GM12878 (cell line): Measurements from ENCODE around the gene SMIM35. TPM values are rescaled to one million over a fixed set of nuclear protein-coding genes. Genes with fewer than 3 reads are reported as not detected.

Source experiments
- ATAC-seq: fragments of 200-7000 bp; cut with Tn5 transposase; 3 replicates; pipeline ENCODE4 v1.9.1; 2020; ENCODE audit warnings: mild to moderate bottlenecking, moderate library complexity
- BruUV-seq: library from RNA; stranded (reverse); fragments of 400-500 nt; replicated peaks from 2 replicates; lab custom pipeline; 2021; lab: Mats Ljungman, UMichigan
- CTCF ChIA-PET: fragments of 300-600 bp; sonication (Branson Sonifier 250); formaldehyde crosslinking; extraction: SDS; loops from one replicate; lab custom pipeline; 2021; ENCODE audit warnings: inconsistent platforms; lab: Yijun Ruan, JAX
- POLR2A ChIA-PET: fragments of 350-600 bp; formaldehyde crosslinking; extraction: SDS; loops from one replicate; lab custom pipeline; 2021; ENCODE audit warnings: inconsistent platforms; lab: Charles Lee
- RAD21 ChIA-PET: fragments of 300-600 bp; sonication (Branson Sonifier 250); formaldehyde crosslinking; loops from one replicate; lab custom pipeline; 2023; ENCODE audit warnings: antibody characterized with exemption; ENCODE audit not compliant: unreplicated experiment; lab: Charles Lee
- SMC1A ChIA-PET: fragments of 300-600 bp; sonication (Branson Sonifier 250); formaldehyde crosslinking; loops from one replicate; lab custom pipeline; 2023; ENCODE audit not compliant: unreplicated experiment, uncharacterized antibody; lab: Charles Lee
- DNase-seq: peaks from one replicate; pipeline ENCODE4 v3.0.0-alpha.2; 2011; ENCODE audit warnings: low read depth, low spot score
- FAIRE-seq: peaks from 3 replicates; lab custom pipeline; 2011; peaks lifted over from hg19 to GRCh38; lab: Jason Lieb, UNC
- H2AFZ ChIP-seq: 2 replicates; pipeline ENCODE4 v1.6.0; 2011; ENCODE audit warnings: low read depth, low read length, control low read depth; ENCODE audit not compliant: control insufficient read depth
- H3K27ac ChIP-seq: 2 replicates; pipeline ENCODE4 v1.5.1; 2011; ENCODE audit warnings: control low read depth; ENCODE audit not compliant: control insufficient read depth, insufficient read depth
- H3K27me3 ChIP-seq, 2 experiments: replicated peaks in 1 of 2; 2 replicates each; pipeline versions ENCODE4 v1.6.0 to v1.6.1; 2011; ENCODE audit warnings: low read length in 1 of 2; ENCODE audit not compliant: control insufficient read depth in 2 of 2, insufficient read depth in 2 of 2
- H3K36me3 ChIP-seq, 2 experiments: 2 replicates each; pipeline ENCODE4 v1.5.1; 2011; ENCODE audit warnings: low read length in 1 of 2; ENCODE audit not compliant: control insufficient read depth in 2 of 2, insufficient read depth in 2 of 2
- H3K4me1 ChIP-seq: 2 replicates; pipeline ENCODE4 v1.6.1; 2011; ENCODE audit warnings: mild to moderate bottlenecking, low read length, moderate library complexity, mixed read lengths; ENCODE audit not compliant: control insufficient read depth, insufficient read depth
- H3K4me2 ChIP-seq: 2 replicates; pipeline ENCODE4 v1.6.0; 2011; ENCODE audit warnings: control low read depth; ENCODE audit not compliant: control insufficient read depth, insufficient read depth
- H3K4me3 ChIP-seq: fragments of 200-600 bp; sonication (generic); 2 replicates; pipeline ENCODE4 v1.5.1; 2016
- H3K79me2 ChIP-seq: 2 replicates; pipeline ENCODE4 v1.6.0; 2011; ENCODE audit warnings: low read length; ENCODE audit not compliant: control insufficient read depth, insufficient read depth
- H3K9ac ChIP-seq: 2 replicates; pipeline ENCODE4 v1.8.0; 2011; ENCODE audit warnings: low read length, control low read depth, mixed read lengths; ENCODE audit not compliant: control insufficient read depth, insufficient read depth
- H3K9me3 ChIP-seq: replicated peaks from 3 replicates; pipeline ENCODE4 v1.5.1; 2011; ENCODE audit warnings: mild to moderate bottlenecking, low read length; ENCODE audit not compliant: control insufficient read depth, insufficient read depth
- H4K20me1 ChIP-seq: 2 replicates; pipeline ENCODE4 v1.6.0; 2011; ENCODE audit not compliant: control insufficient read depth, insufficient read depth
- ASH2L ChIP-seq: fragments of 300-600, 200-600 bp; sonication (generic); IDR thresholded peaks from 2 replicates; pipeline ENCODE4 v1.6.1; 2017; ENCODE audit warnings: low read depth, mild to moderate bottlenecking, borderline replicate concordance
- CBFB ChIP-seq: IDR thresholded peaks from 2 replicates; pipeline ENCODE4 v1.6.1; 2016; ENCODE audit warnings: antibody characterized with exemption, low read depth
- EED ChIP-seq: sonication (generic); IDR thresholded peaks from 2 replicates; pipeline ENCODE4 v1.6.1; 2016; ENCODE audit warnings: antibody characterized with exemption, low read depth
- EGR1 ChIP-seq, 2 experiments: IDR thresholded peaks; 1 replicate in 1 of 2; 2 replicates in 1 of 2; pipeline ENCODE4 v1.6.1; 2011 to 2012; ENCODE audit warnings: low read depth in 2 of 2, low read length in 2 of 2, borderline replicate concordance in 1 of 2, mild to moderate bottlenecking in 1 of 2, moderate library complexity in 1 of 2
- IKZF2 ChIP-seq, 2 experiments: fragments of 450-650 bp; IDR thresholded peaks; 2 replicates each; pipeline ENCODE4 v1.6.1; 2017; ENCODE audit warnings: mild to moderate bottlenecking in 2 of 2, moderate library complexity in 2 of 2
- MYB ChIP-seq: fragments of 150-350 bp; IDR thresholded peaks from 2 replicates; pipeline ENCODE4 v1.6.1; 2014; ENCODE audit warnings: mild to moderate bottlenecking, low read depth, low read length, borderline replicate concordance
- RFX5 ChIP-seq: IDR thresholded peaks from 2 replicates; pipeline ENCODE4 v1.6.1; 2011; ENCODE audit warnings: low read depth, low read length, improper control_type of control experiment
- SUZ12 ChIP-seq: fragments of 200-600 bp; sonication (generic); IDR thresholded peaks from one replicate; pipeline ENCODE4 v1.6.1; 2018; ENCODE audit warnings: antibody characterized with exemption, mild to moderate bottlenecking; ENCODE audit not compliant: unreplicated experiment
- ZNF207 ChIP-seq: fragments of 450-650 bp; IDR thresholded peaks from 2 replicates; pipeline ENCODE4 v1.6.1; 2014; ENCODE audit warnings: antibody characterized with exemption, mild to moderate bottlenecking, borderline replicate concordance
- WGBS: methylation state at CpG from one replicate; pipeline ENCODE4 v1.1.6; 2016; ENCODE audit warnings: low lambda C conversion rate; ENCODE audit not compliant: insufficient replicate concordance, insufficient coverage; ENCODE audit errors: missing lambda C conversion rate; 5-methylcytosine and 5-hydroxymethylcytosine counted together
- in situ Hi-C: fragments of 300-500 bp; cut with MboI; formaldehyde crosslinking; loops from 9 replicates; pipeline ENCODE4 v1.14.3; 2018; ENCODE audit warnings: mixed read lengths
- intact Hi-C: fragments of 100-400 bp; cut with micrococcal nuclease; formaldehyde crosslinking; loops from one replicate; pipeline ENCODE4 v1.14.2; 2022; ENCODE audit not compliant: unreplicated experiment
- polyA plus RNA-seq, 11 experiments: library from polyadenylated mRNA; depleted of rRNA in 4 of 11; unstranded in 6 of 11; stranded (reverse) in 5 of 11; fragments of >200 nt; fragmentation: Nextera tagmentation in 4 of 11; fragmentation: Illumina TruSeq in 1 of 11; extraction: Ambion mirVana in 4 of 11; extraction: Trizol in 1 of 11; gene quantifications; 1 replicate in 1 of 11; 2 replicates in 10 of 11; pipeline versions ENCODE4 v1.2.1 to v1.2.3, GENCODE V29; 2011 to 2016; ENCODE audit warnings: inconsistent platforms in 2 of 11, missing spikeins in 2 of 11, low read depth in 1 of 11
- total RNA-seq, 4 experiments: library from RNA; depleted of rRNA in 3 of 4; stranded (reverse); fragments of >200 nt in 3 of 4; fragmentation: Illumina TruSeq in 1 of 4; extraction: Trizol in 1 of 4; gene quantifications; 2 replicates each; pipeline versions ENCODE4 v1.2.1 to v1.2.3, GENCODE V29; 2013 to 2021
- TF ChIP-seq, protein P1 (sequence below): fragments of 450-650 bp; IDR thresholded peaks from 2 replicates; pipeline ENCODE4 v1.6.1; 2014; ENCODE audit warnings: mild to moderate bottlenecking
- TF ChIP-seq, protein P2 (sequence below): fragments of 450-650 bp; IDR thresholded peaks from 2 replicates; pipeline ENCODE4 v1.6.1; 2018; ENCODE audit warnings: borderline replicate concordance, mild to moderate bottlenecking; ENCODE audit not compliant: partially characterized antibody
- TF ChIP-seq, protein P3 (sequence below): IDR thresholded peaks from 2 replicates; pipeline ENCODE4 v1.6.1; 2012; ENCODE audit warnings: improper control_type of control experiment, low read depth, low read length; ENCODE audit not compliant: insufficient replicate concordance

Gene SMIM35
- total and polyA plus RNA-seq, 10 of the 15 experiments (the other 5 are each of a cell fraction or from before 2014, with no cell fraction given) = 0.02 to 1.1 (median 0.05) TPM; not detected in 5

DNA sequence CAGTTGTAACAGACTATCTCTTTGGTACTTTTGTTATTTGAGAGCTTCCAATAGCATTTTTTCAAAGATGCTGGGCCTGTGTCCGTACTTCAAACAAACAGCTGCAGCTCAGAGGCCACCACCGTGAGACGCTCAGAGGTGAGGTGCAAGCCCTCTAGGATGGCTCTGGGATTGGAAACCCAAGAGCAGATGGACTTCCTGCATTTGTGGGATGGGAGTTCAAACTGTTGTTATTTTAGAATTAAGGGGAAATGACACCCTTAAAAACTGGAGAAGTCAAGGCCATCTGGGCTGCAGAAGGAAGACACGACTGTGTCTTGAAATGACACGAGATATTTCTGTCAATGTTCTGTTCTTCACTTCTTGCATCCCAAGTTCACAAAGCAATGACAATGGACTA lies 109.7 kb downstream of the SMIM35 start:
- no peak for TF ChIP-seq IKZF2 (IDR thresholded peaks at IDR 0.05)
- no peak for TF ChIP-seq CBFB
- no peak for TF ChIP-seq EED
- TF ChIP-seq, protein P1, sequence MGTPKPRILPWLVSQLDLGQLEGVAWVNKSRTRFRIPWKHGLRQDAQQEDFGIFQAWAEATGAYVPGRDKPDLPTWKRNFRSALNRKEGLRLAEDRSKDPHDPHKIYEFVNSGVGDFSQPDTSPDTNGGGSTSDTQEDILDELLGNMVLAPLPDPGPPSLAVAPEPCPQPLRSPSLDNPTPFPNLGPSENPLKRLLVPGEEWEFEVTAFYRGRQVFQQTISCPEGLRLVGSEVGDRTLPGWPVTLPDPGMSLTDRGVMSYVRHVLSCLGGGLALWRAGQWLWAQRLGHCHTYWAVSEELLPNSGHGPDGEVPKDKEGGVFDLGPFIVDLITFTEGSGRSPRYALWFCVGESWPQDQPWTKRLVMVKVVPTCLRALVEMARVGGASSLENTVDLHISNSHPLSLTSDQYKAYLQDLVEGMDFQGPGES = no peak
- TF ChIP-seq, protein P2, sequence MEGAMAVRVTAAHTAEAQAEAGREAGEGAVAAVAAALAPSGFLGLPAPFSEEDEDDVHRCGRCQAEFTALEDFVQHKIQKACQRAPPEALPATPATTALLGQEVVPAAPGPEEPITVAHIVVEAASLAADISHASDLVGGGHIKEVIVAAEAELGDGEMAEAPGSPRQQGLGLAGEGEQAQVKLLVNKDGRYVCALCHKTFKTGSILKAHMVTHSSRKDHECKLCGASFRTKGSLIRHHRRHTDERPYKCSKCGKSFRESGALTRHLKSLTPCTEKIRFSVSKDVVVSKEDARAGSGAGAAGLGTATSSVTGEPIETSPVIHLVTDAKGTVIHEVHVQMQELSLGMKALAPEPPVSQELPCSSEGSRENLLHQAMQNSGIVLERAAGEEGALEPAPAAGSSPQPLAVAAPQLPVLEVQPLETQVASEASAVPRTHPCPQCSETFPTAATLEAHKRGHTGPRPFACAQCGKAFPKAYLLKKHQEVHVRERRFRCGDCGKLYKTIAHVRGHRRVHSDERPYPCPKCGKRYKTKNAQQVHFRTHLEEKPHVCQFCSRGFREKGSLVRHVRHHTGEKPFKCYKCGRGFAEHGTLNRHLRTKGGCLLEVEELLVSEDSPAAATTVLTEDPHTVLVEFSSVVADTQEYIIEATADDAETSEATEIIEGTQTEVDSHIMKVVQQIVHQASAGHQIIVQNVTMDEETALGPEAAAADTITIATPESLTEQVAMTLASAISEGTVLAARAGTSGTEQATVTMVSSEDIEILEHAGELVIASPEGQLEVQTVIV = no peak
- no peak for TF ChIP-seq ZNF207
- TF ChIP-seq ASH2L = no peak
- TF ChIP-seq SUZ12 = no peak
- no peak for TF ChIP-seq RFX5
- TF ChIP-seq, protein P3, sequence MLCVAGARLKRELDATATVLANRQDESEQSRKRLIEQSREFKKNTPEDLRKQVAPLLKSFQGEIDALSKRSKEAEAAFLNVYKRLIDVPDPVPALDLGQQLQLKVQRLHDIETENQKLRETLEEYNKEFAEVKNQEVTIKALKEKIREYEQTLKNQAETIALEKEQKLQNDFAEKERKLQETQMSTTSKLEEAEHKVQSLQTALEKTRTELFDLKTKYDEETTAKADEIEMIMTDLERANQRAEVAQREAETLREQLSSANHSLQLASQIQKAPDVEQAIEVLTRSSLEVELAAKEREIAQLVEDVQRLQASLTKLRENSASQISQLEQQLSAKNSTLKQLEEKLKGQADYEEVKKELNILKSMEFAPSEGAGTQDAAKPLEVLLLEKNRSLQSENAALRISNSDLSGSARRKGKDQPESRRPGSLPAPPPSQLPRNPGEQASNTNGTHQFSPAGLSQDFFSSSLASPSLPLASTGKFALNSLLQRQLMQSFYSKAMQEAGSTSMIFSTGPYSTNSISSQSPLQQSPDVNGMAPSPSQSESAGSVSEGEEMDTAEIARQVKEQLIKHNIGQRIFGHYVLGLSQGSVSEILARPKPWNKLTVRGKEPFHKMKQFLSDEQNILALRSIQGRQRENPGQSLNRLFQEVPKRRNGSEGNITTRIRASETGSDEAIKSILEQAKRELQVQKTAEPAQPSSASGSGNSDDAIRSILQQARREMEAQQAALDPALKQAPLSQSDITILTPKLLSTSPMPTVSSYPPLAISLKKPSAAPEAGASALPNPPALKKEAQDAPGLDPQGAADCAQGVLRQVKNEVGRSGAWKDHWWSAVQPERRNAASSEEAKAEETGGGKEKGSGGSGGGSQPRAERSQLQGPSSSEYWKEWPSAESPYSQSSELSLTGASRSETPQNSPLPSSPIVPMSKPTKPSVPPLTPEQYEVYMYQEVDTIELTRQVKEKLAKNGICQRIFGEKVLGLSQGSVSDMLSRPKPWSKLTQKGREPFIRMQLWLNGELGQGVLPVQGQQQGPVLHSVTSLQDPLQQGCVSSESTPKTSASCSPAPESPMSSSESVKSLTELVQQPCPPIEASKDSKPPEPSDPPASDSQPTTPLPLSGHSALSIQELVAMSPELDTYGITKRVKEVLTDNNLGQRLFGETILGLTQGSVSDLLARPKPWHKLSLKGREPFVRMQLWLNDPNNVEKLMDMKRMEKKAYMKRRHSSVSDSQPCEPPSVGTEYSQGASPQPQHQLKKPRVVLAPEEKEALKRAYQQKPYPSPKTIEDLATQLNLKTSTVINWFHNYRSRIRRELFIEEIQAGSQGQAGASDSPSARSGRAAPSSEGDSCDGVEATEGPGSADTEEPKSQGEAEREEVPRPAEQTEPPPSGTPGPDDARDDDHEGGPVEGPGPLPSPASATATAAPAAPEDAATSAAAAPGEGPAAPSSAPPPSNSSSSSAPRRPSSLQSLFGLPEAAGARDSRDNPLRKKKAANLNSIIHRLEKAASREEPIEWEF = no peak
- no peak for TF ChIP-seq EGR1 (IDR thresholded peaks at IDR 0.05; ENCODE audit: borderline replicate concordance in 1 of 2, low read depth in 2 of 2, low read length in 2 of 2)
- no peak for TF ChIP-seq MYB
- H3K4me3 ChIP-seq = no peak overlapping the region
- H3K27ac ChIP-seq = no peak overlapping the region
- H4K20me1 ChIP-seq = no peaks in the 10 kb centered on the region
- no peaks in the 10 kb centered on the region for H3K27me3 ChIP-seq
- no peaks in the 10 kb centered on the region for H3K36me3 ChIP-seq
- intact Hi-C loops (no loop called here), in situ Hi-C loops (no loop called here)
- POLR2A ChIA-PET = interaction anchor here (1.0 to 5.1 kb wide), 2 partner anchors 10 to 13 kb away, joined by 6 to 35 read pairs; partner anchors contain the start of gene IL10RA
- H3K4me2 ChIP-seq = no peak overlapping the region
- ATAC-seq (no peak), DNase-seq (no peak), FAIRE-seq (no peak)
- peaks cover 15% of the 10 kb centered on the region for H3K4me1 ChIP-seq
- SMC1A ChIA-PET = interaction anchor here (0.6 to 4.2 kb wide), 6 partner anchors 11 to 166 kb away, joined by 3 to 49 read pairs (median 3); no protein-coding TSS in a partner anchor
- 89% methylated on average over 5 of the region's 5 CpGs for WGBS
- no peaks in the 10 kb centered on the region for H3K9me3 ChIP-seq
- H3K79me2 ChIP-seq = no peaks in the 10 kb centered on the region
- RAD21 ChIA-PET = no interaction called here
- H3K9ac ChIP-seq = no peak overlapping the region
- no TSS peak for BruUV-seq
- no peak overlapping the region for H2AFZ ChIP-seq
- CTCF ChIA-PET = interaction anchor here (1.5 to 3.5 kb wide), 2 partner anchors 10 to 131 kb away, joined by 3 to 13 read pairs; partner anchors contain the start of gene IL10RA
